HCT116 (cell line): ENCODE data around the gene RNF11. TPM values are rescaled to one million over a fixed set of nuclear protein-coding genes. Genes with fewer than 3 reads are reported as not detected.

Source experiments
- ATAC-seq: fragments of 200-7000 bp; cut with Tn5 transposase; 2 replicates; pipeline ENCODE4 v1.9.1; 2020; ENCODE audit warnings: mild to moderate bottlenecking, moderate library complexity
- BruUV-seq: library from RNA; stranded (reverse); fragments of 400-500 nt; replicated peaks from 2 replicates; lab custom pipeline; 2021; lab: Mats Ljungman, UMichigan
- CTCF ChIA-PET: fragments of 300-600 bp; sonication (Branson Sonifier 250); formaldehyde crosslinking; loops from one replicate; lab custom pipeline; 2021; ENCODE audit warnings: antibody characterized with exemption; lab: Charles Lee
- POLR2A ChIA-PET: fragments of 300-600, 350-600 bp; sonication (Branson Sonifier 250); formaldehyde crosslinking; loops from one replicate; lab custom pipeline; 2021; ENCODE audit warnings: antibody characterized with exemption; lab: Charles Lee
- RAD21 ChIA-PET, 2 experiments: fragments of 300-600 bp; sonication (Branson Sonifier 250); formaldehyde crosslinking; loops; one replicate each; lab custom pipeline; 2023; ENCODE audit warnings: low total read pairs in 2 of 2; ENCODE audit not compliant: uncharacterized antibody in 2 of 2, unreplicated experiment in 2 of 2, low non-redundant PET in 1 of 2; lab: Charles Lee
- DNase-seq: peaks from one replicate; pipeline ENCODE4 v3.0.0-alpha.2; 2010; ENCODE audit warnings: low read depth, low spot score
- H2AFZ ChIP-seq: fragments of 200-600 bp; shearing (Covaris generic), sonication (generic); 2 replicates; pipeline ENCODE4 v1.6.1; 2017; ENCODE audit warnings: low read depth, mixed run types, mixed read lengths, antibody characterized with exemption, low read length; ENCODE audit not compliant: poor library complexity, severe bottlenecking
- H3K27ac ChIP-seq: 2 replicates; pipeline ENCODE4 v1.5.1; 2012; ENCODE audit warnings: low read depth, low read length
- H3K27me3 ChIP-seq: fragments of 200-600 bp; sonication (generic); 2 replicates; pipeline ENCODE4 v1.6.1; 2016; ENCODE audit warnings: mixed run types, low read length, mixed read lengths; ENCODE audit not compliant: insufficient read depth
- H3K36me3 ChIP-seq, 2 experiments: fragments of 200-500 bp in 1 of 2; fragments of 200-600 bp in 1 of 2; sonication (Bioruptor generic) in 1 of 2; sonication (generic) in 1 of 2; 2 replicates each; pipeline versions ENCODE4 v1.5.1 to v1.6.1; 2014 to 2016; ENCODE audit warnings: low read length in 2 of 2, inconsistent platforms in 1 of 2, mixed read lengths in 1 of 2, mixed run types in 1 of 2; ENCODE audit not compliant: insufficient read depth in 2 of 2, control insufficient read depth in 1 of 2
- H3K4me1 ChIP-seq, 2 experiments: fragments of 200-600 bp in 1 of 2; sonication (generic) in 1 of 2; 2 replicates each; pipeline versions ENCODE4 v1.5.1 to v1.6.1; 2012 to 2017; ENCODE audit warnings: low read length in 2 of 2, inconsistent platforms in 1 of 2, mild to moderate bottlenecking in 1 of 2, mixed read lengths in 1 of 2, mixed run types in 1 of 2, moderate library complexity in 1 of 2; ENCODE audit not compliant: insufficient read depth in 2 of 2, control insufficient read depth in 1 of 2
- H3K4me2 ChIP-seq: fragments of 200-600 bp; sonication (generic); 2 replicates; pipeline ENCODE4 v1.6.1; 2017; ENCODE audit warnings: mixed run types, low read length, mixed read lengths
- H3K4me3 ChIP-seq, 2 experiments: fragments of 200-600 bp in 1 of 2; sonication (generic) in 1 of 2; replicated peaks in 1 of 2; 2 replicates each; pipeline ENCODE4 v1.5.1; 2011 to 2016; ENCODE audit warnings: low read length in 2 of 2, control low read depth in 1 of 2, low read depth in 1 of 2, mild to moderate bottlenecking in 1 of 2, mixed read lengths in 1 of 2, mixed run types in 1 of 2
- H3K79me2 ChIP-seq: fragments of 200-600 bp; sonication (generic); 2 replicates; pipeline ENCODE4 v1.6.1; 2017; ENCODE audit warnings: mild to moderate bottlenecking, mixed run types, low read length, moderate library complexity, mixed read lengths; ENCODE audit not compliant: insufficient read depth
- H3K9ac ChIP-seq: fragments of 200-600 bp; sonication (generic); 2 replicates; pipeline ENCODE4 v1.6.1; 2016; ENCODE audit warnings: low read length, mixed read lengths
- H3K9me2 ChIP-seq: fragments of 200-600 bp; sonication (generic), shearing (Covaris generic); 2 replicates; pipeline ENCODE4 v1.6.1; 2017; ENCODE audit warnings: mixed run types, mild to moderate bottlenecking, moderate library complexity; ENCODE audit not compliant: insufficient read depth
- H3K9me3 ChIP-seq, 2 experiments: fragments of 200-500 bp in 1 of 2; fragments of 200-600 bp in 1 of 2; sonication (Bioruptor generic) in 1 of 2; sonication (generic) in 1 of 2; 2 replicates each; pipeline ENCODE4 v1.6.1; 2014 to 2017; ENCODE audit warnings: low read length in 2 of 2, mixed read lengths in 2 of 2, inconsistent platforms in 1 of 2, low read depth in 1 of 2, mild to moderate bottlenecking in 1 of 2, mixed run types in 1 of 2, moderate library complexity in 1 of 2; ENCODE audit not compliant: control insufficient read depth in 1 of 2, insufficient read depth in 1 of 2
- H4K20me1 ChIP-seq: fragments of 200-600 bp; sonication (generic), shearing (Covaris generic); 2 replicates; pipeline ENCODE4 v1.6.1; 2017; ENCODE audit warnings: mixed run types, mild to moderate bottlenecking, moderate library complexity; ENCODE audit not compliant: insufficient read depth
- CBX3 ChIP-seq: IDR thresholded peaks from 2 replicates; pipeline ENCODE4 v1.6.1; 2012; ENCODE audit warnings: low read depth
- EGR1 ChIP-seq: IDR thresholded peaks from 2 replicates; pipeline ENCODE4 v1.6.1; 2012; ENCODE audit warnings: low read depth
- EZH2phosphoT487 ChIP-seq: fragments of 200-600 bp; IDR thresholded peaks from 2 replicates; pipeline ENCODE4 v1.6.1; 2018; ENCODE audit warnings: antibody characterized with exemption, borderline replicate concordance
- JUND ChIP-seq: IDR thresholded peaks from 2 replicates; pipeline ENCODE4 v1.6.1; 2012
- POLR2A ChIP-seq: IDR thresholded peaks from 2 replicates; pipeline ENCODE4 v1.7.0; 2011; ENCODE audit warnings: borderline replicate concordance; ENCODE audit not compliant: insufficient read depth, insufficient read length; ENCODE audit errors: extremely low read depth
- POLR2AphosphoS5 ChIP-seq: IDR thresholded peaks from 2 replicates; pipeline ENCODE4 v1.6.1; 2011; ENCODE audit warnings: mild to moderate bottlenecking, low read depth, low read length, moderate library complexity
- SIN3A ChIP-seq: IDR thresholded peaks from 2 replicates; pipeline ENCODE4 v1.6.1; 2012; ENCODE audit warnings: low read depth
- SRF ChIP-seq: IDR thresholded peaks from 2 replicates; pipeline ENCODE4 v1.6.1; 2012; ENCODE audit warnings: low read depth
- TCF7L2 ChIP-seq: IDR thresholded peaks from 2 replicates; pipeline ENCODE4 v1.7.0; 2011; ENCODE audit warnings: borderline replicate concordance, inconsistent platforms; ENCODE audit not compliant: insufficient read depth, insufficient read length; ENCODE audit errors: extremely low read depth
- YY1 ChIP-seq: IDR thresholded peaks from 2 replicates; pipeline ENCODE4 v1.6.1; 2011; ENCODE audit warnings: low read length, low read depth, moderate library complexity, mild to moderate bottlenecking; ENCODE audit not compliant: insufficient replicate concordance; ENCODE audit errors: extremely low read depth
- ZFX ChIP-seq: fragments of 450-650 bp; IDR thresholded peaks from 2 replicates; pipeline ENCODE4 v1.6.1; 2017
- intact Hi-C: fragments of 100-400 bp; cut with micrococcal nuclease; formaldehyde crosslinking; loops from 2 replicates; pipeline ENCODE4 v1.10.0; 2022
- total RNA-seq: library from RNA; stranded (reverse); gene quantifications from one replicate; pipeline ENCODE4 v1.2.1, GENCODE V29; 2021; ENCODE audit not compliant: unreplicated experiment
- TF ChIP-seq, protein P1 (sequence below): IDR thresholded peaks from 2 replicates; pipeline ENCODE4 v1.6.1; 2011; ENCODE audit warnings: mild to moderate bottlenecking, low read length, moderate library complexity; ENCODE audit not compliant: insufficient replicate concordance; ENCODE audit errors: extremely low read depth
- TF ChIP-seq, protein P2 (sequence below): IDR thresholded peaks from 2 replicates; pipeline ENCODE4 v1.6.1; 2012; ENCODE audit warnings: low read depth

RNF11 gene
- total RNA-seq, 1 experiment from 2014 or later, result 60.9 TPM

GRCh38 chr1:51301844-51302162 lies 65.7 kb downstream of the RNF11 start:
- Histone ChIP-seq H3K9me2 (no peaks in the 10 kb centered on the region), H3K4me3 (no peak overlapping the region), H3K9ac (no peak overlapping the region), H3K27ac (no peak overlapping the region), H2AFZ (no peak overlapping the region), H4K20me1 (no peaks in the 10 kb centered on the region), H3K4me1 (peaks cover 0 to 21% of the 10 kb centered on the region in 2 experiments; a peak in 3 of 4 replicates), H3K4me2 (no peak overlapping the region), H3K27me3 (no peaks in the 10 kb centered on the region), H3K9me3 (no peaks in the 10 kb centered on the region), H3K36me3 (no peaks in the 10 kb centered on the region), H3K79me2 (no peaks in the 10 kb centered on the region)
- TF ChIP-seq EZH2phosphoT487 (no peak), ZFX (no peak), POLR2AphosphoS5 (no peak), SIN3A (no peak)
- TF ChIP-seq, protein P1, sequence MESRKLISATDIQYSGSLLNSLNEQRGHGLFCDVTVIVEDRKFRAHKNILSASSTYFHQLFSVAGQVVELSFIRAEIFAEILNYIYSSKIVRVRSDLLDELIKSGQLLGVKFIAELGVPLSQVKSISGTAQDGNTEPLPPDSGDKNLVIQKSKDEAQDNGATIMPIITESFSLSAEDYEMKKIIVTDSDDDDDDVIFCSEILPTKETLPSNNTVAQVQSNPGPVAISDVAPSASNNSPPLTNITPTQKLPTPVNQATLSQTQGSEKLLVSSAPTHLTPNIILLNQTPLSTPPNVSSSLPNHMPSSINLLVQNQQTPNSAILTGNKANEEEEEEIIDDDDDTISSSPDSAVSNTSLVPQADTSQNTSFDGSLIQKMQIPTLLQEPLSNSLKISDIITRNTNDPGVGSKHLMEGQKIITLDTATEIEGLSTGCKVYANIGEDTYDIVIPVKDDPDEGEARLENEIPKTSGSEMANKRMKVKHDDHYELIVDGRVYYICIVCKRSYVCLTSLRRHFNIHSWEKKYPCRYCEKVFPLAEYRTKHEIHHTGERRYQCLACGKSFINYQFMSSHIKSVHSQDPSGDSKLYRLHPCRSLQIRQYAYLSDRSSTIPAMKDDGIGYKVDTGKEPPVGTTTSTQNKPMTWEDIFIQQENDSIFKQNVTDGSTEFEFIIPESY, result no peak
- ChIA-PET POLR2A (no interaction called here), RAD21 (no interaction called here), CTCF (no interaction called here)
- intact Hi-C loops, result no loop called here
- BruUV-seq, result no TSS peak
- DNase-seq (no peak), ATAC-seq (no peak)

DNA sequence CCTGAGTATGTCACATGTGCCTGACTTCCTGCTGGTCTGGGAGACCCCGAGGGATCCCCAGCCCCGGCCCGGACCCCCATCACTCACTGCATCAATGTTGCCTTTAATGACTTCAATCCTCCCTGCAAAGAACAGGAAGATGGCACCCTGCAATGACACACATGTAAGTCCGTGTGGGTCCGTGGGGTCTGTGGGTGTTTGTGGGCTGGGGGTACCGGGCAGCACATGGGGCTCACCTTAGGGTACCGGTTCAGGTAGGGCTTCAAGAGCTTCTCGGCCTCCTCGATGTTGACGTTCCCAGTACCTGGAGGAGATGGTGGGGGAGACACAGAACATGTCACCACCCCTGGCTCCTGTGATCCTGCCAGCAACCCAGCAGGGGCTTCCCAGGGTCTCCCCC lies 66.2 kb downstream of the RNF11 start:
- no peak overlapping the region for H2AFZ ChIP-seq
- H3K4me1 ChIP-seq, result peaks cover 0 to 17% of the 10 kb centered on the region in 2 experiments; a peak in 3 of 4 replicates
- no peak overlapping the region for H3K27ac ChIP-seq
- no peak overlapping the region for H3K4me2 ChIP-seq
- H3K4me3 ChIP-seq, result no peak overlapping the region
- no peaks in the 10 kb centered on the region for H4K20me1 ChIP-seq
- RAD21 ChIA-PET, result no interaction called here
- H3K79me2 ChIP-seq, result no peaks in the 10 kb centered on the region
- H3K9me3 ChIP-seq, result no peaks in the 10 kb centered on the region
- BruUV-seq, result no TSS peak
- H3K36me3 ChIP-seq, result no peaks in the 10 kb centered on the region
- H3K27me3 ChIP-seq, result no peaks in the 10 kb centered on the region
- ATAC-seq, result no peak
- CTCF ChIA-PET, result no interaction called here
- no peak for DNase-seq
- no peak overlapping the region for H3K9ac ChIP-seq
- H3K9me2 ChIP-seq, result no peaks in the 10 kb centered on the region
- POLR2A ChIA-PET, result no interaction called here
- intact Hi-C loops, result no loop called here
- no peak for TF ChIP-seq POLR2A
- TF ChIP-seq JUND, result no peak
- TF ChIP-seq EZH2phosphoT487, result no peak
- TF ChIP-seq YY1, result no peak
- TF ChIP-seq, protein P1, result no peak
- TF ChIP-seq, protein P2, sequence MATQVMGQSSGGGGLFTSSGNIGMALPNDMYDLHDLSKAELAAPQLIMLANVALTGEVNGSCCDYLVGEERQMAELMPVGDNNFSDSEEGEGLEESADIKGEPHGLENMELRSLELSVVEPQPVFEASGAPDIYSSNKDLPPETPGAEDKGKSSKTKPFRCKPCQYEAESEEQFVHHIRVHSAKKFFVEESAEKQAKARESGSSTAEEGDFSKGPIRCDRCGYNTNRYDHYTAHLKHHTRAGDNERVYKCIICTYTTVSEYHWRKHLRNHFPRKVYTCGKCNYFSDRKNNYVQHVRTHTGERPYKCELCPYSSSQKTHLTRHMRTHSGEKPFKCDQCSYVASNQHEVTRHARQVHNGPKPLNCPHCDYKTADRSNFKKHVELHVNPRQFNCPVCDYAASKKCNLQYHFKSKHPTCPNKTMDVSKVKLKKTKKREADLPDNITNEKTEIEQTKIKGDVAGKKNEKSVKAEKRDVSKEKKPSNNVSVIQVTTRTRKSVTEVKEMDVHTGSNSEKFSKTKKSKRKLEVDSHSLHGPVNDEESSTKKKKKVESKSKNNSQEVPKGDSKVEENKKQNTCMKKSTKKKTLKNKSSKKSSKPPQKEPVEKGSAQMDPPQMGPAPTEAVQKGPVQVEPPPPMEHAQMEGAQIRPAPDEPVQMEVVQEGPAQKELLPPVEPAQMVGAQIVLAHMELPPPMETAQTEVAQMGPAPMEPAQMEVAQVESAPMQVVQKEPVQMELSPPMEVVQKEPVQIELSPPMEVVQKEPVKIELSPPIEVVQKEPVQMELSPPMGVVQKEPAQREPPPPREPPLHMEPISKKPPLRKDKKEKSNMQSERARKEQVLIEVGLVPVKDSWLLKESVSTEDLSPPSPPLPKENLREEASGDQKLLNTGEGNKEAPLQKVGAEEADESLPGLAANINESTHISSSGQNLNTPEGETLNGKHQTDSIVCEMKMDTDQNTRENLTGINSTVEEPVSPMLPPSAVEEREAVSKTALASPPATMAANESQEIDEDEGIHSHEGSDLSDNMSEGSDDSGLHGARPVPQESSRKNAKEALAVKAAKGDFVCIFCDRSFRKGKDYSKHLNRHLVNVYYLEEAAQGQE, result no peak
- TF ChIP-seq CBX3, result no peak
- no peak for TF ChIP-seq SRF
- no peak for TF ChIP-seq ZFX
- no peak for TF ChIP-seq TCF7L2
- TF ChIP-seq EGR1, result no peak
